ENCODE results near the gene SNAP25. TPM values are rescaled to one million over a fixed set of nuclear protein-coding genes. Genes with fewer than 3 reads are reported as not detected.

SNAP25 gene
- total RNA-seq, 2 donors from 2014 or later: 0.11 TPM; not detected in 1

DNA sequence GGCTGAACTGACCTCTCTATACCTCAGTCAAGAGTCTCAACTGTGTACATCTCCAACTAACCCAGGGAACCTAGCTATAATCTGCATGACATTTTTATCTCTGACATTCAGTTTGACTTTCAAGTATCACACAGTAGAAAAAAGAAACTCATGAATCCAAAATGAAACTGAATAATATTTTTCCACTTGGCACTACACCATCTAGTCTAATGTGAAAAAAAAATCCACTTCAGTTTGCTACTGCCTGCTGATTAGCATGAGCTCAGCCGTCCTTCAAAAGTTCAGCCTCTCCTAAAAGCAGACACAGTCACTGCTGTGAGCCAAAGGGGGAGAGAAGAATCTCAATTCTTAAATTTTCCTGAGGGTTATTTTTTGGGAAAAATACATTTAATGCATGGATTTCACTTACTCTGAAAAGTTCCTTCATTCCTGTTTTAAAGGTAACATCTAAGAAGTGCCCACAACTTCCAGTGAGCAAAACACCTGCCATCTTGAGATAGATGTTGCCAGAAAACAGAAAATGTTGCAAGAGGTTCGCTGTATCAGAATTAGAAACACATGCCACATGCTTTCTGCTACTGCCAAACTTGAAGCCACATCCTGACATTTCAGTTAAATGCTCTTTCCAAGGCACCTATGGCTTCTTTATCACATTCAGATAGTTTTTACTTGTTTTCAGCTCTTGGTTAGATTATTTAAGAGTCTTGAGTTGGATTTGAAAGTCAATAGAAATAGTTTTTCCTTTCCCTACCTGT lies 120.0 kb downstream of the SNAP25 start:
- H3K9me3 ChIP-seq (ENCODE audit: control insufficient read depth, low read length): peaks cover 17% of the 10 kb centered on the region

DNA sequence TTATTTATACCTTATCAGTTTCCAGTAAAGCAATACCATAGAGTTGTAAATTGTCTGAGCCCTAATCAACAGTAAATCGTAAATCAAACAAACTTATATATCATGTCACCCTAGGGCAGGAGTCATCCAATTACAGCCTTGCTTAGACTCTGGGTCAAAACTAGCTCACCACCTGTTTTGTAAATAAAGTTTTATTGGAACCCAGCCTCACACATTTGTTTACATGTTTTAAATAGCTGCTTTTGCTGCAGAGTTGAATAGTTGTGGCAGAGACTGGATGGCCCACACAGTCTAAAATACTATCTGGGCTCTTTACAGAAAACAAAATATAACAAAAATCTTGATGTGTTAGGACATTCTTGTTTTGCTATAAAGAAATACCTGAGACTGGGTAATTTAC lies 121.0 kb downstream of the SNAP25 start:
- H3K4me1 ChIP-seq (ENCODE audit: control insufficient read depth, insufficient read depth, low read length): no peaks in the 10 kb centered on the region
- no peak overlapping the region for H3K4me3 Mint-ChIP-seq
- DNase-seq: no peak
- H3K9ac ChIP-seq (ENCODE audit: extremely low read depth, low read length, poor library complexity, severe bottlenecking): no peak overlapping the region
- no peaks in the 10 kb centered on the region for H3K27me3 ChIP-seq (ENCODE audit: control insufficient read depth, insufficient read depth, low read length, poor library complexity, severe bottlenecking)
- peaks cover 17% of the 10 kb centered on the region for H3K9me3 ChIP-seq (ENCODE audit: control insufficient read depth, low read length)
- no peaks in the 10 kb centered on the region for H3K4me1 Mint-ChIP-seq
- H3K36me3 ChIP-seq (ENCODE audit: control insufficient read depth, insufficient read depth, low read length): no peaks in the 10 kb centered on the region
- peaks cover 16% of the 10 kb centered on the region for H3K9me3 Mint-ChIP-seq
- peaks cover 2% of the 10 kb centered on the region for H3K36me3 Mint-ChIP-seq (ENCODE audit: low read depth)
- H3K27ac ChIP-seq (ENCODE audit: low read depth, low read length): no peak overlapping the region
- H3K4me3 ChIP-seq (ENCODE audit: low read length): no peak overlapping the region
- H3K27me3 Mint-ChIP-seq (ENCODE audit: insufficient read depth): no peaks in the 10 kb centered on the region
- TF ChIP-seq, protein P1, sequence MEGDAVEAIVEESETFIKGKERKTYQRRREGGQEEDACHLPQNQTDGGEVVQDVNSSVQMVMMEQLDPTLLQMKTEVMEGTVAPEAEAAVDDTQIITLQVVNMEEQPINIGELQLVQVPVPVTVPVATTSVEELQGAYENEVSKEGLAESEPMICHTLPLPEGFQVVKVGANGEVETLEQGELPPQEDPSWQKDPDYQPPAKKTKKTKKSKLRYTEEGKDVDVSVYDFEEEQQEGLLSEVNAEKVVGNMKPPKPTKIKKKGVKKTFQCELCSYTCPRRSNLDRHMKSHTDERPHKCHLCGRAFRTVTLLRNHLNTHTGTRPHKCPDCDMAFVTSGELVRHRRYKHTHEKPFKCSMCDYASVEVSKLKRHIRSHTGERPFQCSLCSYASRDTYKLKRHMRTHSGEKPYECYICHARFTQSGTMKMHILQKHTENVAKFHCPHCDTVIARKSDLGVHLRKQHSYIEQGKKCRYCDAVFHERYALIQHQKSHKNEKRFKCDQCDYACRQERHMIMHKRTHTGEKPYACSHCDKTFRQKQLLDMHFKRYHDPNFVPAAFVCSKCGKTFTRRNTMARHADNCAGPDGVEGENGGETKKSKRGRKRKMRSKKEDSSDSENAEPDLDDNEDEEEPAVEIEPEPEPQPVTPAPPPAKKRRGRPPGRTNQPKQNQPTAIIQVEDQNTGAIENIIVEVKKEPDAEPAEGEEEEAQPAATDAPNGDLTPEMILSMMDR (conservative IDR thresholded peaks at IDR 0.05): no peak
- no peak overlapping the region for H3K27ac Mint-ChIP-seq
- 86% methylated on average over 1 of the region's 1 CpG; no CpG with 5 or more reads in 1 of the 2 experiments for WGBS, 2 experiments (ENCODE audit: insufficient coverage in 1 of 2, insufficient read length in 1 of 2)

More for the DNA sequence above, 120.0 kb downstream of the SNAP25 start:
- H3K4me1 Mint-ChIP-seq: no peaks in the 10 kb centered on the region
- peaks cover 2% of the 10 kb centered on the region for H3K36me3 Mint-ChIP-seq (ENCODE audit: low read depth)
- H3K9me3 Mint-ChIP-seq: peaks cover 15% of the 10 kb centered on the region
- TF ChIP-seq, protein P1 (conservative IDR thresholded peaks at IDR 0.05): no peak
- no peak overlapping the region for H3K4me3 Mint-ChIP-seq
- no peak overlapping the region for H3K27ac Mint-ChIP-seq
- no peak overlapping the region for H3K27ac ChIP-seq (ENCODE audit: low read depth, low read length)
- WGBS, 2 experiments (ENCODE audit: insufficient coverage in 1 of 2, insufficient read length in 1 of 2): 94 to 100% methylated on average over 1 to 2 of the region's 2 CpGs
- H3K4me3 ChIP-seq (ENCODE audit: low read length): no peak overlapping the region
- H3K27me3 ChIP-seq (ENCODE audit: control insufficient read depth, insufficient read depth, low read length, poor library complexity, severe bottlenecking): no peaks in the 10 kb centered on the region
- H3K27me3 Mint-ChIP-seq (ENCODE audit: insufficient read depth): no peaks in the 10 kb centered on the region
- no peaks in the 10 kb centered on the region for H3K36me3 ChIP-seq (ENCODE audit: control insufficient read depth, insufficient read depth, low read length)
- no peak overlapping the region for H3K9ac ChIP-seq (ENCODE audit: extremely low read depth, low read length, poor library complexity, severe bottlenecking)
- no peak for DNase-seq
- no peaks in the 10 kb centered on the region for H3K4me1 ChIP-seq (ENCODE audit: control insufficient read depth, insufficient read depth, low read length)

DNA sequence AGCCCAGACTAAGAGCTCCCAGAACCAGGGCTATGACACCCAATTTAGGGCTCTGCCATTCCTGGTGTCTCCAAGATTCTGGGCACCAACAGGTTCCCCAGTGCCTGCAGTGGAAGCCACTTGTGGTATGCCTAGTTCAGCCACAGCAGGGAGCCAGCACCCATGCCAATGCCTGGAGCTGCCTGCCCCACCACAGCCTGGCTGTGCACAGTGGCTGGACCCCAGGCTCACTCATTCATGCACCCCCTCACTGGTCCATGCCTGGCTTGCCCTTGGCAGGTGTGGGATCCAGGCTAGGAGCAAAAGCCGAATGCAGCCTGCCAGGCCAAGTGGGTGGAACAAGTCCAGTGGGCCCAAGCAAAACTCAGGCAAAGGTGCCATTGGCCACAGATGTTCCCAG lies 123.5 kb downstream of the SNAP25 start:
- H3K4me3 ChIP-seq (ENCODE audit: low read length): no peak overlapping the region
- no peak overlapping the region for H3K4me3 Mint-ChIP-seq
- H3K27me3 ChIP-seq (ENCODE audit: control insufficient read depth, insufficient read depth, low read length, poor library complexity, severe bottlenecking): no peaks in the 10 kb centered on the region
- H3K27me3 Mint-ChIP-seq (ENCODE audit: insufficient read depth): no peaks in the 10 kb centered on the region
- H3K27ac Mint-ChIP-seq: no peak overlapping the region
- peaks cover 17% of the 10 kb centered on the region for H3K9me3 ChIP-seq (ENCODE audit: control insufficient read depth, low read length)
- TF ChIP-seq, protein P1 (conservative IDR thresholded peaks at IDR 0.05): no peak
- WGBS, 2 experiments (ENCODE audit: insufficient coverage in 1 of 2, insufficient read length in 1 of 2): 83 to 88% methylated on average over 1 of the region's 1 CpG
- peaks cover 2% of the 10 kb centered on the region for H3K36me3 Mint-ChIP-seq (ENCODE audit: low read depth)
- H3K4me1 ChIP-seq (ENCODE audit: control insufficient read depth, insufficient read depth, low read length): no peaks in the 10 kb centered on the region
- no peaks in the 10 kb centered on the region for H3K36me3 ChIP-seq (ENCODE audit: control insufficient read depth, insufficient read depth, low read length)
- H3K27ac ChIP-seq (ENCODE audit: low read depth, low read length): no peak overlapping the region
- peaks cover 4% of the 10 kb centered on the region for H3K4me1 Mint-ChIP-seq
- H3K9ac ChIP-seq (ENCODE audit: extremely low read depth, low read length, poor library complexity, severe bottlenecking): no peak overlapping the region
- H3K9me3 Mint-ChIP-seq: peaks cover 16% of the 10 kb centered on the region
- no peak for DNase-seq

Data from endodermal cell (in vitro differentiated cells).